Measurements from ENCODE around the gene KCNC4.

KCNC4 gene

DNA sequence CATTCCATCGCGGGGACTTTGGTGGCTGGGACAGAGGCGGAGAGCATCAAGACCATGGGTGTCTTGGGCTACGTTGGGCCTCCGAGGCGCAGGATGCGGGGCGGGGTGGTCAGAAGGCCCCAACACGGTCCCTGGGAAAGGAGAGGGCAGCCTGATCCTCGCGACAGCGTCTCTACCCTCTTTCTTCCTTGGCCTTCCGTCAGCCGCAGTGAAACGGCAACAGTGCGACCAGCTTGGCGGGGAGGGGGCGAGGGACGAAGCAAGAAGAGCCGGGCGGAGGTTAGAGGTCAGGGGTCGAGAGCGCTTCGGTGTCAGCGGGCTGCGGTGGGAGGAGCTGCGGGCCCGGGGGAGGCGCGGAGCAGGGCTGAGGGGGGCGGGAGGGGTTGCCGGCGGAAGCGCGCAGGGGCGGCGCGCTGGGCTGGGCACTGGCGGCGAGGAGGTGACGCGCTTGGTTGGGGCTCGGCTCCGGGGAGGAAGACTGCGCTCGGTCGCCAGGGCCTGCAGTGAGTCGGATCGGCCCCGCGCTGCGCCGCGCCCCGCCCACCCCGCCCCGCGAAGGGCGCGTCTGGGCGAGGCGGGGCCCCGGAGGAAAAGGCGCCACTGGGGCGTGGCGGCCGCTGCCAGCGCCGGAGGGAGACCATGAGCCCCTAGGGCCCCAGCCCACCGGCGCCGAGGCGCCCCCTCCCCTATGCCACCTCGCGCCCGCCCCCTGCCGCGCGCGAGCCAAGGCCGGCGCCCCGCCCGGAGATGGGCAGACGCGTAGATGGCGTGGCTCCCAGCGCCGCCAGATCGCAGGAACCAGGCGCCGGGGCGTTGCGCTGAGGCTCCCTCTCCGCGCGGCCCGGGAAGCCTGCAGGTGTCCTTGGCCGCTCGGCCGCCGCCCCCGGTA is at the start of gene KCNC4:
TSS of gene KCNC4 (plus strand) at position 600 of the 889 bp plus-strand sequence. CDS start 1,186 bp downstream, outside the sequence.
- peak; percentile 84 to 87 for DNase-seq (ENCODE audit: low read depth in 1 of 2, low spot score in 1 of 2)

DNA sequence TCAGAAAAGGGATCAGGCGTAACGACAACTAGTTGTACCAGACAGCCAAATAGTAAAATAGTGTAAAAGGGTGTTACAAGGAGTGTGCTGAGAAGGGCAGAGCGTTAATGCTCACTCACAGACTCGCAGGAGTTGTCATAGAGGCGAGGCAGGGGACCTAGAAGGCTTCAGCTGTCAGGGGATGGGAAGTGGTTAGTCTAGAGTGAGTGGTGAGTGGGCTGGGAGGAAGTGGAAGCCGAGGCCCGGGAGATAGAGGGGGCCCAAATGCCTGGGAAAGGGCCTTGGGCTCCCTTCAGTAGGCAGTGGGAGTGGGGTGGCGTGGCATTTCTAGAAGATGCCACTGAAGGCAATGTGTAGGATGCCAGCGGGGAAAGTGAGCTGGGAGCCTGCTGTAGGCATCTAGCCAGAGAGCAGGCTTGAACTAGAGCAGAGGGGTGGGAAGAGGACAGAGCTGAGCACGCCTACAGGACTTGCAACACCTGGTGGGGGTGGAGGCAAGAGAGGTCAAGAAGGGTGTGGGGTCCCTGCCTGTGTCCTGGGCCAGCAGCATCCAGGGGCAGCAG is 49.5 kb upstream of the KCNC4 start:
- no peak for DNase-seq (ENCODE audit: low read depth in 1 of 2, low spot score in 1 of 2)

DNA sequence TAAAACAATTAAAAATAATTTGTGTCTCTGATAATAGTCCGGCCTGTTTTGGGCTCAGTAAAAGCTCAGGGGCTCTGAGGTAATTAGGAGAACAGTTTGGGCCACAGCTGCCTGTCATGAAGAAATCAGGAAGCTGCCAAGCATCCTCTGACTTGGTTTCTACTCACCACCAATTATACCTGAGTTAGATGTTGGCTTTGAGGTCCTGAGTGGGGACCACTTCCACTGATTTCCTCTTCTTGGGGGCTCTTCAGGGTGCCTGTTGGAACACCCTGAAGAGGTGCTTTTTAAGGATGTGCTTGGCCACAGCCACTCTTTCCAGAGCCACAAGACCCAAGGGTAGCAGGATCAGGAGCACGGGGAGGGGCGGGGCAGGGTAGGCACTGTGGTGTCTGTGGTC is 48.9 kb upstream of the KCNC4 start:
- DNase-seq (ENCODE audit: low read depth in 1 of 2, low spot score in 1 of 2), result no peak

DNA sequence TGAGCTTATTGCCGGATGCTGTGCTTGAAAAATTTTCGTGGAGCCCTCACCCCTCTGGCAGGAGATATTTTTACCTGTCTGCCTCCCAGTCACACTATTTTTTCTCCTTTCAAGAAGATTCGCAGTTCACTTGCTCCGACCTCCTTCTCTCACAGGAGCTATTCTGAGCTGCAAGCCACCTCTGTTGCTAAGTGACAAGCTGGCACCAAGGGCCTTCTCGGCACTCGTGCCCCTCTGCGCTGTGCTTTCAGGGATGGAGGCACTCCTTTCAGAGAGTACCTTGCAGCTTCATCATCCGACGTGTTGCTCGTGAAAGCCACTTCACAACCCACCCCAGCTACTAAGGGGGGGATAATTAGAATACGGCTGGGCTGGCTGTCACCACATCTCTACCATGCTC is 48.3 kb upstream of the KCNC4 start:
- DNase-seq (ENCODE audit: low read depth in 1 of 2, low spot score in 1 of 2), result no peak

DNA sequence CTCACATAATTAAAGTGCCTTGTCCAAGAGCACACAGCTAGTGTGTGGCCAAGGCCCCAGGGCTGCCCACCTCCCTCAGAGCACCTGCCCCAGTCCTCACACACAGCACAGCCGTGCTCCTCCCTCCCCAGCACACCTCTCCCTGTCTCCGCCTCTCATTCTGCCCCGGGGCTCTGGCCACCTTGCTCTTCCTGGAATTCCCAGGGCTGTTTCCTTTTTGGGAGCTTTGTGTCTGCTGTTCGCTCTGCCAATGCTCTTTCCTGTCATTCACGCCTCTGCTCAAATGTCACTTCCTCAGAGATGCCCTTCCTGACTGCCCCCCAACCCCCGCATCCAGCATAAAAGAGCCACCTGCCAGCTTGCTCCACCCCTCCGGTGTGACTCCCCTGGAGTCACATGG is 46.5 kb upstream of the KCNC4 start:
- no peak for DNase-seq (ENCODE audit: low read depth in 1 of 2, low spot score in 1 of 2)

DNA sequence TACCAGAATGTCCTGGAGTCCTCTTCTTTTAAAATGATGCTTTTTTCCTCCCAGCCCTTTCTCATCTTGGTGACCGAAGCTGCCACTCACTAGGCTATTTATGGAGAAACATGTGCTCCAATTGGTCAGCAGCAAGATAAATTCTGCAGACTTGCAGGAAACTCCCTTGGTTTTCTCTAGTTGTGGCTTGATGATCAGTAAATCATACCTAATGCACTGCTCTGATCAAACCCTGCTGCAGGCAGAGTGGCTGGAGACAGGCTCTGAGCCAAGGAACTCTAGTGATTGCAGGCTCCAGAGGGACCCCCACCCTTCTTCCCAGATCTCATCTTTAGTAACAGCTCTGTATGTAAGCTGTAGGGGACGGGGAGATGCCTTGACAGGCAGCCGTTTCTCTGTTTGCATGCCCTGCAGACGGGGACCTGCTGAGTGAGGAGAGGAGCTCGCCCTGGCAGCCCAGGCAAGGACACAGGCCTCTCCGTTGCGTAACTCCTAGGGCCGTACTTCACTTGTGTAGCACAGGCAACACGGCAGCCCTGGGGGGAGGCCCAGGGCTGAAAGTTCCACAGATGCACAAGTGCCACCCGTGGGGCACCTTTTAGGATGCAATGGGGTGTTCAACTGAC is 45.3 kb upstream of the KCNC4 start:
- no peak for DNase-seq (ENCODE audit: low read depth in 1 of 2, low spot score in 1 of 2)

DNA sequence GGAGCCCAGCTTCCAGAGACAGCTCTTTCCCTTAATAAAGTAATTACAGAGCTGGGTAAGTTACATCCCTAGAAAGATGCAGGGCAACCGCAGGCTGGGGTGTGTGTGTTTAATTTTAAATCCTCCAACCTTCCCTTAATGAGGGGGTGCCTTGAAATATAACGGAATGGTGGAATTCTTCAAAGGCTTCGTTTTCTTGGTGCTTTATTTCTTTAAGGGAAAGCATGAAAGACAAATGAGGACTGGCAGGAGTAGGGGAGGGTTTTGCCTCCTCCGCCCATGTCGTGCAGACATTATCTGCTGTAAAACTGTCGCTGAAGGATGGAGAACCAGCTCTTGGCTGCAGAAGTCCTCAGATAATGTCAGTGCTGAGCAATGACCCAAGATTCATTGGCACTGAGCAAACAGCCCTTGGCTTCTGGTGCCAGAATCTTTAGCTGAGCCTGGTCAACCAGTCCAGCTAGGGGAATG is 44.3 kb upstream of the KCNC4 start:
- no peak for DNase-seq (ENCODE audit: low read depth in 1 of 2, low spot score in 1 of 2)

DNA sequence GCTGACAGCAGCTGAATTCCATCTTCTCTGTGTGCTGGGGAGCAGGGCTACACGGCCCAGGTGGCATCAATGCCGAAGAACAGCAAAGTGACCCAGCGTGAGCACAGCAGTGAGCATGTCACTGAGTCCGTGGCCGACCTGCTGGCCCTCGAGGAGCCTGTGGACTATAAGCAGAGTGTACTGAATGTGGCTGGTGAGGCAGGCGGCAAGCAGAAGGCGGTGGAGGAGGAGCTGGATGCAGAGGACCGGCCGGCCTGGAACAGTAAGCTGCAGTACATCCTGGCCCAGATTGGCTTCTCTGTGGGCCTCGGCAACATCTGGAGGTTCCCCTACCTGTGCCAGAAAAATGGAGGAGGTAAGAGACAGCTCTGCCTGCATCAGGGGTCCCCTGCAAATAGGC is 43.3 kb upstream of the KCNC4 start:
- DNase-seq (ENCODE audit: low read depth in 1 of 2, low spot score in 1 of 2), result no peak

DNA sequence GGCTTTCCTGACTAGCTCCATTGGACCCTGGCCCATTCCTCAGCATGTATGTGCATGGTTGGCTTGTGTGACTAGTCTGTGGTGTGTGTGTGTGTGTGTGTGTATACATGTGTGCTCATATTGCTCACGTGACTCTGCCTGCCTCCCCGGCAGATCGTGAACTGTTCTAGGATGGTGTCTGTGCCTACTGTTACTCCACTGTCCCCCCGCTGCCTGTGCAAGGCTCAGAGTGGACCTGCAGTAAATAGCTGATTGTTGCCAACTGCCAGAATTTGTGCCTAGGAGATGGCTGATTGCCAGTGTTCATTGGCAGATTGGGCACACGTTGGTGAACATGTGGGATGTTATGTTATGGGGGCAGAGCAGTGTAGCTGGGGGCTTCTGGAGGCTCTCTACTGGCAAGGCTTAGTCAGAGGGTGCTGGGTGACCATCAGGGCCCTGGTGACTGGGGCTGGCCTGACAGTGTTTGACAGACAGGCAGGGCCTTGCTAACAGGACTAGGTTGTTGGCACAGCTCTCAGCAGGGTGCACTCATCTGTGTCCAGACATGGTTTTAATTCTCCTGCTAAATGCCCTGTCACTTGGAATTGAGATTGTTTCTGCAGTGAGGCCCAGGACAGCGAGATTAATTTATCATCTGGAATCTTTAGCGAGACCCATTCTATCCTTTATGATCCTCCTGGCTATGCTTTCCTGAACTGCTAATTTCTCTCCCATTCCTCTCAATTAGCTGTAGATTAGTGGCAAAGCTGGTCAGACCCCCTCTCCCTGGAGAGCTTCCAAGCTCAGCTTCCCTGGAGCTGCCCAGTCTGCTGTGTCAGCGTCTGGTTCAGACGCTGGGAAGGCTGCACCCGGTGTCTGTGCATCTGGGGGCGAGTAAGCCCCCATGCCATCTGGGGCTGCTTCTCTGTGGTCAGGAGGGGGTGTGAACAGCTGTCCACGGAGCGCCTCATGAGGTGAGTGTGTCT is 39.1 kb upstream of the KCNC4 start:
- DNase-seq (ENCODE audit: low read depth in 1 of 2, low spot score in 1 of 2), result no peak

DNA sequence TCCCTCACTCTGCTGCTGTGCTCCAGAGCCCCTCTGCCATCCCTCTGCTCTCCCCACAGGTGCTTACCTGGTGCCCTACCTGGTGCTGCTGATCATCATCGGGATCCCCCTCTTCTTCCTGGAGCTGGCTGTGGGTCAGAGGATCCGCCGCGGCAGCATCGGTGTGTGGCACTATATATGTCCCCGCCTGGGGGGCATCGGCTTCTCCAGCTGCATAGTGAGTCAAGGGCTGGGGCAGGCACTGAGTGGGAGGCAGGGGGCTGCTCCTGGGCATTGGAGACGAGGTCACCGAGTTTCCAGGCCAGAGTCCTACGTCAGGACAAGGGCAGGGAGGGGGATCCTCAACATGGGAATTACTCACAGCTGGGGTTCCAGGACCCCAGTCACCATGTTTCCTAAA is 38.1 kb upstream of the KCNC4 start:
- DNase-seq (ENCODE audit: low read depth in 1 of 2, low spot score in 1 of 2), result no peak

DNA sequence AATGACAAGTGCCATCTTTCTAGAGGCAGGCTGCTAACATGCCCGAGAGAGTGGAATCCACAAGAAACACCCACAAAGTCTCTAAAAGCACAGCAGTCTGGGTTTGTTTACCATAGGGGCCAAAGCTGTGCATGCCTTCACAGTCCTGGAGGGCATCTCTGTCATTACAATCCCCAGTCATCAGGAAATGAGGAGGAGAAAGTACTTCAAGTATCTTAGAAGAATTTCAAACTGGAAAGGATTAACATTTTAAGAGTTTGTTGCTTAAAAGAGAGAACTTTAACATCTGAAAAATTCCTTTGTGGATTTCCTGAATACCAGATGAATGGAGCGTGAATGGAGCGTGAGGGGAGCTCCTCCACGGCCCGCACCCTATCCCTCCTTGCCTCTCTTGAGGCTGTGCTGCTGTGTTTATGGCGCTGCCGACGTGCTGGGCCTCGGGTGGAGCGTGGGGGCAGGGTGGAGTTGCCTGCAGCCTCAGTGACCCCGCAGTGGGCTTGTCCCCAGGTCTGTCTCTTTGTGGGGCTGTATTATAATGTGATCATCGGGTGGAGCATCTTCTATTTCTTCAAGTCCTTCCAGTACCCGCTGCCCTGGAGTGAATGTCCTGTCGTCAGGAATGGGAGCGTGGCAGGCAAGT is 36.5 kb upstream of the KCNC4 start:
- no peak for DNase-seq (ENCODE audit: low read depth in 1 of 2, low spot score in 1 of 2)

DNA sequence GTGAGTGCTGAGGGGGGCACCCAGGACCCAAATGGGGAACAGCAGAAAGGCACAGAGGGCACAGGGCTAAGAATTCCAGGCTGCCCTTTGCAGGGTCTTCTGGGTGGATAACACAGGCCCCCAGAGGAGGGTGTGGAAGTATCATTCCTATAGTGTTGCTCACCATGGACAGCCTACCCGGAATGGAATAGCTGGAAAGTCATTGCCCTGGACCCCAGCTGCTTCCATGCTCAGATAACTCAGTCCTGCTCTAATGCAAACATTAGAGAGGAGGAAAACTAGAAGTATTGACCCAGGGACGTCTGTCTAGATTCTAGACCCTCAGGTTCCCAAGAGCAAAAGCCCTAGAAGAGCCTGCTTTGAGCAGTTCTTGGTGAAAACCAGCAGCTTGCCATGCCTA is 35.2 kb upstream of the KCNC4 start:
- DNase-seq (ENCODE audit: low read depth in 1 of 2, low spot score in 1 of 2), result no peak

DNA sequence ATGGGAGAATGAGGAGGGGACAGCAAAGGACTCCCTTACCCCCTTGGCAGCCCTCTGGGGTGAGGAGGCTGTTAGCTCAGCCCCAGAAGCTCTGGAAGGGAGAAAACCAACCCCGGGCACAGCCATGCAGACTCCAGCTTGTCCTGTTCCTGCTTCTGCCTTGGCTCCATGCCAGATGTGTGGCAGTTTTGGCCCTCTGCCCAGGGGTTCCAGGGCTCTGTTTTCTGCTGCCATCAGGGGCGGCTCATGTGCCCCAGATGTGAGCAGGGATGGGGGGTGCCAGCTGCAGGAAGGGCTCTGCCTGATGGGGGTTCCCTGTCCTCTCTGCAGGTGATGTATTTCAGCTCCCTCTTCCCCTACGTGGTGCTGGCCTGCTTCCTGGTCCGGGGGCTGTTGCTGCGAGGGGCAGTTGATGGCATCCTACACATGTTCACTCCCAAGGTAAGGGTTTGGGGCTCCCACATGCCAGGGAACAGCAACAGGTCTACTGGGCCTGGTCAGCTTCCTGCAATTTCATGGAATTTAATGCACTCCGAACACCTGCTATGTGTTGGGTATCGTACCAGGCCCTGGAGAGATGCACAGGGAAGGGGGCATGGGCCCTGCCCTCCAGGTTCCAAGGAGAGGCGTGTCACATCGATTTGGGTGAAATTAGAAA is 33.7 kb upstream of the KCNC4 start:
- no peak for DNase-seq (ENCODE audit: low read depth in 1 of 2, low spot score in 1 of 2)

DNA sequence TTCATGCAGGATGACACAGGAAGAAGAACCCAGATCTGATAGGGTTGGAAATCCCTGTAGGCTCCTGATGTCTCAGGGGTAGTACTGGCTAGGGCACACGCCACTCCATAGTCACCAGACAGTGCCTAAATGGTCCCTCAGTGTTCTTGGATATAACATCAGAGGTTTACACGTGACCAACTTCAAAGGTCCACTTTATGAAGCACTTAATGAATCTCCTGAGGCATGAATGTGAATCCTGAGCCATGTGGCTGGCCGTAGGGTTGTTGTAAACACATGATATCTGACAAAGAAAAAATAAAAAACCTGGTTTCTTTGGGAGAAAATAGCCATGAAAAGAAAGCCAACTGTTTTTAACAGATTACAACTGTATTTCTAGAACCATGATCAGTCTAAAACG is 32.3 kb upstream of the KCNC4 start:
- DNase-seq (ENCODE audit: low read depth in 1 of 2, low spot score in 1 of 2), result no peak

DNA sequence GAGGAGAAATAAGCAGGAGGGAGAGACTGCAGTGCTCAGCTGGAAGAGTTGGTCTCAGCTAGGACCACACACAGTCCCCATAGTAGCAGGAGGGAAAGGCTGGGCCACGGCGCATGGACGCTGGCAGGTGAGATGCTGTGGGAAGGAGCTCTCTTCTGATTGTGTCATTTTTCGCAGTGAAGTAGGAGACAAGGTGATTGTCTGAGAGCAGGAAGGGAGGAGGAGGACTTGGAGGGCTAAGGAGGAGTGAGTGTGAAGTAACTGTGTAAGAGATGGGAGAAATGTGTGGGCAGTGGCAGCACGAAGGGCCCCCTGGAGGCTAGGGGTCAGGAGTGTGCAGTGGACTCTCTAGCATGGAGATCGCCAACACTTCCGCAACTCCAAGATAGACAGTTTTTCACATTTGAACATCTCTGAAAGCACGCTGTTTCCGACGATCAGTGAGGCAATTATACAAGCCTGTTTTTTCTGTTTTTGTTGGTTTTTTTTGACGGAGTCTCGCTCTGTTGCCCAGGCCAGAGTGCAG is 26.4 kb upstream of the KCNC4 start:
- DNase-seq (ENCODE audit: low read depth in 1 of 2, low spot score in 1 of 2), result no peak

DNA sequence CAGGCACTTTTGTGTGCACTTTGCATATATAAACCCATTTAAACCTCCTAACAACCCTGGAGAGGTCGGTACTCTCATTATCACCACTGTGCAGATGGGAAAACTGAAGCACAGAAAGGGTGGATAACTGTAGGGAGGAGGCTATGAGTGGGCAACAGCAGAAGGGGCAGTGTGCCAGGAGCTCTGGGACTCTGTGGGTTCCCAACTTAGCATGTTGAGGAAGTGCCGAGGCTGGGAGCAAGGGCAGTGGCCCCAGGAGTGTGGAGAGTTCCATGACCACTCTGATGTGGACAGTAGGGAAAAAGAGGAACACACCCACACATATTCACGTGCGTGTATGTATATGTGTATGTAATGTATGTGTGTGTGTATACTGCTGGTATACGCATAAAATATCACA is 25.7 kb upstream of the KCNC4 start:
- DNase-seq (ENCODE audit: low read depth in 1 of 2, low spot score in 1 of 2), result no peak

DNA sequence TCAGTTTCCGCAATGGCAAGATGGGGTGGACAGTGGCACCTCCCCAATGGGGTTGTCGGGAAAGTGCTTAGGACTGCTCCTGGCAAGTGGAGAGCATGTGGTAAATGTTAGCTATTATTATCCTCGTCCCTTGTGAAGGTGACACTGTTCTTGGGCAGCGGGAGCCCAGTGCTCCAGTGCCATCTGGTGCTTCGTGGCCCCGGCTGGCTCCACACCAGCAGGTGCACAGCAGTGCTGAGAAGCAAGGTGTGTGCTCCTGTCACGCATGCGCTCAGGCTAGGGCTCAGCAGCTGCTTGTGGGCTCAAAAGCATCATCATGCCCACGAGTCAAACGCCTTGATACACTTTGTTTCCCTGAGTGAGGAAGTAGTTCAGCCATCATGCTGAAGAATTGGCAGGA is 24.9 kb upstream of the KCNC4 start:
- DNase-seq (ENCODE audit: low read depth in 1 of 2, low spot score in 1 of 2), result no peak

DNA sequence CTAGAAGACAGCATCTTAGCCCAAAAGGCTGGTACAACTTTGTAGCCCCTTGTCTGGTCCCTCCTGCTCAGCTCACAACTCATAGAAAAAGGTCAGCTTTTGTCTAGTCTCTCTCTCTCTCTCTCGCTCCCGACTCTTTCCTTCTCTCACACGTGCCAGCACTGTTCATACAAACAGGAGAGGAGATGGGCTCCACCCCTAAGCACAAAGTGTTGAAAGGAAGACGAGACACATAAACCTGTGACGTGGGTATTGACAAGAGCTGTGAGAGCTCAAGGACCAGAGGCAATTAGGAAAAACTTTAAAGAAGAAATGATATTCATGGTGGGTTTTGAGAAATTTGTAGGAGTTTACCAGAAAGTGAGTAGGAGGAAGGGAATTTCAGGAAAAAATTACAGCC is 23.6 kb upstream of the KCNC4 start:
- no peak for DNase-seq (ENCODE audit: low read depth in 1 of 2, low spot score in 1 of 2)

DNA sequence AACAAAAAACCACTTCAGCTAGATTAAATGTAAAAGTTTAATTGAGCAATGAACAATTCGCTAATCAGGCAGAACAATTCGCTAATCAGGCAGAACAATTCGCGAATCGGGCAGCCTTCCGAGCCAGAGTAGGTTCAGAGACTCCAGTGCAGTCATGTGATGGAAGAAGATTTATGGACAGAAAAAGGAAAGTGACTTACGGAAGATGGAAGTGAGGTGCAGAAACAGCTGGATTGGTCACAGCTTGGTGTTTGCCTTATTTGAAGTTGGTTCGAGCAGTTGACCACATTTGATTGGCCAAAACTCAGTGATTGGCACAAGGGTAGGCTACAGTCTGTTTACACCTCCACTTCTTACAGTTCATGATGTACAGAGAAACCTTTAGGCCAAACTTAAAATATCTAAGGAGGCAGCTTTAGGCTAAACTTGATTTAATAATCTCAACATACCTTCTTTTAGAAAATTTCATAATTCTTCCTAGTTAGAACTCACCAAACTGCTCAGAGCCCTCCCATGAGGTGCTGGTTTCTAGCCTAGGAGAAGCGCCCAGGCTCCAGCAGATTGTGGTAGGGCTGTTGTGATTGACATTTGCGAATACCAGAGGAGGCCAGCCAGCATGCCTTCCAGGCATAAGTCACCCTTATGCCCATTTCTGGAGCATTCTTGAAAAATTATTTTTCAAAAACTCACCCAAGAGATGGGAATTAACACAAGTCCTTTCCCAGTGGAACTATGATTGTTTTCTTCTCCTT is 22.8 kb upstream of the KCNC4 start:
- no peak for DNase-seq (ENCODE audit: low read depth in 1 of 2, low spot score in 1 of 2)

All from activated T-helper 1 cell treated with anti-CD3 and anti-CD28 coated beads, Interleukin-2, amount 50 U/mL, for 16 hours (primary cell).